NCI-H187 (cell line): ENCODE results near the gene LRRC3.

Experiments used
- DNase-seq, 2 experiments: peaks; one replicate each; lab custom pipeline; 2025; lab: John Stamatoyannopoulos, UW

The LRRC3 gene

GRCh38 chr21:44478124-44478800 lies 23.0 kb downstream of the LRRC3 start:
- DNase-seq = no peak

GRCh38 chr21:44478801-44479167 lies 23.5 kb downstream of the LRRC3 start:
- no peak for DNase-seq

- peak in 1 of 2 experiments; percentile 10 for DNase-seq
Observed at GRCh38 chr21:44479556-44480199, 24.4 kb downstream of the LRRC3 start.

GRCh38 chr21:44480200-44481053 lies 25.1 kb downstream of the LRRC3 start:
- no peak for DNase-seq

GRCh38 chr21:44482581-44483287 lies 27.4 kb downstream of the LRRC3 start:
- no peak for DNase-seq

GRCh38 chr21:44483288-44484237 lies 28.3 kb downstream of the LRRC3 start:
- no peak for DNase-seq

- no peak for DNase-seq
Observed at GRCh38 chr21:44484498-44485253, 29.4 kb downstream of the LRRC3 start.

- DNase-seq = no peak
Observed at GRCh38 chr21:44485254-44485793, 30.0 kb downstream of the LRRC3 start.

- DNase-seq = no peak
Observed at GRCh38 chr21:44485796-44486195, 30.5 kb downstream of the LRRC3 start.

GRCh38 chr21:44486302-44486701 lies 31.0 kb downstream of the LRRC3 start:
- no peak for DNase-seq

GRCh38 chr21:44487831-44488230 lies 32.5 kb downstream of the LRRC3 start:
- no peak for DNase-seq

- no peak for DNase-seq
Observed at GRCh38 chr21:44489962-44490361, 34.7 kb downstream of the LRRC3 start.

- no peak for DNase-seq
Observed at GRCh38 chr21:44490405-44490804, 35.1 kb downstream of the LRRC3 start.

- DNase-seq = no peak
Observed at GRCh38 chr21:44490816-44491215, 35.5 kb downstream of the LRRC3 start.

- DNase-seq = no peak
Observed at GRCh38 chr21:44492567-44493385, 37.5 kb downstream of the LRRC3 start.

- no peak for DNase-seq
Observed at GRCh38 chr21:44494418-44494817, 39.1 kb downstream of the LRRC3 start.

- no peak for DNase-seq
Observed at GRCh38 chr21:44494956-44495355, 39.6 kb downstream of the LRRC3 start.

- DNase-seq = no peak
Observed at GRCh38 chr21:44495611-44496563, 40.6 kb downstream of the LRRC3 start.
